HG02571 (cell line): Measurements from ENCODE around the gene IGSF8.
"Not testable (repeated sequence)": the region's sequence is repeated elsewhere in the genome, so short reads cannot be mapped to it uniquely, and the experiment has no call there.

Experiments used
- ATAC-seq: cut with Tn5 transposase; IDR thresholded peaks from one replicate; pipeline ENCODE4 v1.9.1; 2021; ENCODE audit warnings: mild to moderate bottlenecking, moderate library complexity; ENCODE audit not compliant: unreplicated experiment

Gene IGSF8

GRCh38 chr1:160069460-160070231, 28.8 kb downstream of the IGSF8 start, which contains the start of gene KCNJ10:
Gene KCNJ10, minus strand, starts transcription at chr1:160070160. Its CDS starts 27,628 bp downstream, at chr1:160042532.
- ATAC-seq = no peak

- ATAC-seq = no peak
These were observed 30.2 kb downstream of the IGSF8 start for GRCh38 chr1:160068225-160068624.

GRCh38 chr1:160066829-160067745, 31.3 kb downstream of the IGSF8 start:
- ATAC-seq = no peak

- ATAC-seq = no peak
These were observed 33.7 kb downstream of the IGSF8 start for GRCh38 chr1:160064746-160065145.

GRCh38 chr1:160064164-160064563, 34.3 kb downstream of the IGSF8 start:
- no peak for ATAC-seq

- no peak for ATAC-seq
These were observed 35.2 kb downstream of the IGSF8 start for GRCh38 chr1:160063176-160063575.

GRCh38 chr1:160062230-160062532, 36.2 kb downstream of the IGSF8 start:
- ATAC-seq = no peak

GRCh38 chr1:160061369-160062229, 36.8 kb downstream of the IGSF8 start:
- ATAC-seq = no peak

GRCh38 chr1:160058087-160058486, 40.3 kb downstream of the IGSF8 start:
- no peak for ATAC-seq

GRCh38 chr1:160056648-160057169, 41.7 kb downstream of the IGSF8 start:
- no peak for ATAC-seq

- no peak for ATAC-seq
These were observed 44.7 kb downstream of the IGSF8 start for GRCh38 chr1:160053548-160054365.

GRCh38 chr1:160052936-160053335, 45.5 kb downstream of the IGSF8 start:
- no peak for ATAC-seq

GRCh38 chr1:160050619-160051018, 47.8 kb downstream of the IGSF8 start:
- ATAC-seq = no peak

- not testable (repeated sequence) for ATAC-seq
These were observed 48.2 kb downstream of the IGSF8 start for GRCh38 chr1:160050182-160050581.

- ATAC-seq = no peak
These were observed 49.3 kb downstream of the IGSF8 start for GRCh38 chr1:160049101-160049500.

GRCh38 chr1:160048335-160048734, 50.1 kb downstream of the IGSF8 start:
- ATAC-seq = no peak

GRCh38 chr1:160047111-160047991, 51.1 kb downstream of the IGSF8 start:
- peak; percentile 51 for ATAC-seq

- peak; percentile 72 for ATAC-seq
These were observed 51.8 kb downstream of the IGSF8 start for GRCh38 chr1:160046494-160047110.
